GM18507 (cell line): ENCODE measurements around the gene ABAT.
"Not testable (repeated sequence)": the region's sequence is repeated elsewhere in the genome, so short reads cannot be mapped to it uniquely, and the experiment has no call there.

Source experiments
- DNase-seq: peaks from one replicate; pipeline ENCODE4 v3.0.0; 2011; ENCODE audit warnings: low read depth; ENCODE audit not compliant: insufficient read length; ENCODE audit errors: extremely low spot score
- FAIRE-seq: peaks from 2 replicates; lab custom pipeline; 2011; peaks lifted over from hg19 to GRCh38; lab: Jason Lieb, UNC

Gene ABAT

GRCh38 chr16:8647721-8648318 lies 26.6 kb upstream of the ABAT start:
- FAIRE-seq: no peak
- DNase-seq: no peak

GRCh38 chr16:8648877-8649276 lies 25.5 kb upstream of the ABAT start:
- DNase-seq (no peak), FAIRE-seq (no peak)

DNA sequence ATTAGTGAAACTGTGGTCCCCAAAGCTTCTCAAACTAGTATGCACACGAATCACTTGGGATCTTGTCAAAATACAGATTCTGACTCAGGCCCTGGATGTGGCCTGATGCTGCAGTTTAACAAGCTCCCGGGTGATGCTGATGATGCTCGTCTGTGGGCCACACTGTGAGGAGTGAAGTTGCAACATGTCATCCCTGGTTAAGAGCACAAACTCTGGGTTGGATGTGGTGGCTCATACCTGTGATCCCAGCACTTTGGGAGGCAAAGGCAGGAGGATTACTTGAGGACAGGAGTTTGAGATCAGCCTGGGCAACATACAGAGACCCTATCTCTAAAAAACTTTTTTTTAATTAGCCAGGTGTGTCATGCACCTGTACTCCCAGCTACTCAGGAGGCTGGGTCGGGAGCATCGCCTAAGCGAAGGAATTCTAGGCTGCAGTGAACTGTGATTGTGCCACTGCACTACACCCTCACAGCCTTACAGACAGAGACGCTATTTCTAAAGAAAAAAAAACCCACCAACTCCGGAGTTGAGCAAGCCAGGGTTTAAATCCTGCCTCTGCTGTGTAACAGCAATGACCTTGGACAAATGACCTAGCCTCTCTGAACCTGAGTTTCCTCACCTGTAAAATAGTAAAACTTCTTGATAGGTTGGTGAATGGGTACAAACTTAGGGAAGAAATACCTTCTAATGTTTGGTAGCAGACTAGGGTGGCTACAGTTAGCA lies 24.4 kb upstream of the ABAT start:
- DNase-seq (no peak), FAIRE-seq (no peak)

DNA sequence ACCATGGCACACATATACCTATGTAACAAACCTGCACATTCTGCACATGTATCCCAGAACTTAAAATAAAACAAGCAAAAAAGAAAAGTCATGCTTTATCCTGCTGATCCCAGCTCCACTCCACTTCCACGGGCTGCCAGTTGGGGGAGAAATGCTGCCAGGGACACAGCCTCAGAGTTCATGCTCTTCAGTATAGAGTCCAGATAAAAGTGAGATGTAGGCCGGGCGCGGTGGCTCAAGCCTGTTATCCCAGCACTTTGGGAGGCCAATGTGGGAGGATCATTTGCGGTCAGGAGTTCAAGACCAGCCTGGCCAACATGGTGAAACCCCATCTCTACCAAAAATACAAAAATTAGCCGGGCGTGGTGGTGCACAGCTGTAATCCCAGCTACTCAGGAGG lies 22.5 kb upstream of the ABAT start:
- not testable (repeated sequence) for DNase-seq, FAIRE-seq

GRCh38 chr16:8655184-8655717 lies 19.2 kb upstream of the ABAT start:
- FAIRE-seq: peak; percentile 81
- DNase-seq: peak; percentile 26

DNA sequence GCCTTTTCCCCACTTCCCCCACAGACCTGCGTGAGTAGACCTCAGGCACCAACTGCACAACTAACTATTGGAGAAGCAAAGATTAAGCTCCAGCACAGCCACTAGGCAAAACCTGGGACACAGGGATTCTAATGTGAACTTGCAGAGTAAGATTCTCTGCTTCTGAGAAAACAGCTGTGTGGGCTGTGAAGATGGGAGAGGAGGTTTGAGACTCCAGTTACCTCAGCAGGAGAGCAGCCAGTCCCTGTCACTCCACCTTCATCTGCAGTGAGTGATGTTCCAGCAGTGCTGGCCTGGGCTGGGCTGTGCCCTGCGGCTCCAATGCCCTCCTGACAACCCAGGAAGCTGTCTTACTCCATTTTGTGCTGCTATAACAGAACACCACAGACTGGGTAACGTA lies 18.0 kb upstream of the ABAT start:
- FAIRE-seq (no peak), DNase-seq (no peak)

- DNase-seq: peak; percentile 32
- FAIRE-seq: peak; percentile 33
Measured at GRCh38 chr16:8660841-8661301, 13.5 kb upstream of the ABAT start.

DNA sequence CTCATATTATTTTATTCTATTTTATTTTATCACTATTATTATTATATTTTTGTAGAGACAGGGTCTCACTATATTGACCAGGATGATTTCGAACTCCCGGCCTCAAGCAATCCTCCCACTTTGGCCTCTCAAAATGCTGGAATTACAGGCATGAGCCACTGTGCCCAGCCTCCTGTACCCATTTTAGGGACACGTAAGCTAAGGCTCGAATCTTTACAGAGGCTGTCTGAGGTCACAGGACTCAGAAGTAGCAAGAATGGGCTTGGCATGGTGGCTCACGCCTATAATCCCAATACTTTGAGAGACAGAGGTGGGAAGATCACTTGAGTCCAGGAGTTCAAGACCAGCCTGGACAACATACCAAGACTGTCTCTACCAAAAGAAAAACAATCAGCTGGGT lies 12.7 kb upstream of the ABAT start:
- no peak for DNase-seq
- FAIRE-seq: no peak

DNA sequence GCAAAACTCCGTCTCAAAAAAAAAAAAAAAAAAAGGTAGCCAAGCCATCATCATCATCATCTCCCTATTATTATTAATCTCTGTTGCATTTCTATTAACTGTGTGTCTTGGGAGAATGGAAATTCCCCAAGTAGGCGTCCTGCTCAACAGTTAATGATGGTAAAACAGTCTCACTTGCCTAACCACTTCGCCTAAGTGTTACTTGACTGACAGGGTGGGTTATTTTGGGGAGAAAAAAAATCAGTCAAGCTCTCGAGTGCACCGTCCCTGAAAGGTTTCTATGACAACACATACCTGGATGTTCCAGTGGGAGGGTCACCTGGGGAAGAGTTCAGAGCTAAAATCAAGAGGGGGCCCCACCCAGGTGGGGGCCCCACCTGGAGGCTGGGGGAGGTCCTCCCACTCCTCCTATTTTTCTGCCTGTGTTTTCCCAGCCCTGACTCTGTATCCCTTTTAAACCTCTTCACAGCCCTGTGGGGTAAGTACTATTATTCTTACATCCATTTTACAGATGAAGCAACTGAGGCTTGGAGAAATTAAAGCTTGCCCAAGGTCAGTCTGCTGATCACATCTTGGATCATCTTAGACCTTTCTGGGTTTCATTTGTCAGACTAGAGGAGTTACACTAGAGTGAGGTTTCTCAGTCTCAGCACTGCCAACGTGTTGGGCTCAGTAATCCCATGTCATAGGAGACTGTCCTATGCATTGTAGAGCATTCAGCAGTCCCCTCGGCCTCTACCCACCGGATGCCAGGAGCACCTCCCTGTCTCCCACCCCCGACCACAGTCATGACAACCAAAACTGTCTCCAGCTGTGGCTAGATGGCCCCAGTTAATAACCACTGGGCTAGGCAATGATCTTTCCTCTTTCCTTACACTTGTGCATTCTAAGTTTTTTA lies 11.0 kb upstream of the ABAT start:
- no peak for FAIRE-seq
- no peak for DNase-seq

GRCh38 chr16:8665529-8665928 lies 8.9 kb upstream of the ABAT start:
- FAIRE-seq (no peak), DNase-seq (no peak)

DNA sequence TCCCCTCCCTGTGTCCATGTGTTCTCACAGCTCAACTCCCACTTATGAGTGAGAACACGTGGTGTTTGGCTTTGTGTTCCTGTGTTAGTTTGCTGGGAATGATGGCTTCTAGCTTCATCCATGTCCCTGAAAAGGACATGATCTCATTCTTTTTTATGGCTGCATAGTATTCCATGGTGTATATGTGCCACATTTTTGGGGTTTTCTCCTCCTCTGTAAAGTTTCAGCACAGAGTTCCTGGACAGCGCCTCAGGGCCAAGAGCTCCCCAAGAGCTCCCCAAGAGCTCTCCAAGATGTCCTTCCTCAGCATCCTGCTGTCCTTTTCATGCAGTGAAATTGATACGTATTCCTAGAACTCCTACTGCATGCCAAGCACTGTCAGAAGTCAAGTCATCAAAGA lies 6.9 kb upstream of the ABAT start:
- DNase-seq: no peak
- no peak for FAIRE-seq

DNA sequence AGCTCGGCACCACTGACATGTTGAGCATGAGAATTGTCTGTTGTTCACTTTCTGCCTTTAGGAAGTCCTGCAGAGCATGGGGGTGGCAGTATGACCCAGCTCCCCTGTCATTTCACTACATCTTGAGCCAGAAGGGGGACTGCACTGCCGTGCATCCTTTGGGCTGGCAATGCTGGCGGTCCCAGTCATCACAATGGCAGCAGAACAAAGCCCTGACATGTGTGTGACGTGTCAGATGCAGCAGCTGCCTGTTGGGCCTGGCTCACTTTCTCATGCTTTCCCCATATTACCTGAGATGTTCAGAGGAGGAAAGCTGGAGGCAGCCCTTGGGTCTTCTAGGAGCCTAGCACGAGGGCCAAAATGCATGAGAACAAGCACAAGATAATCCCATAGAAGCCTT lies 6.3 kb upstream of the ABAT start:
- DNase-seq (no peak), FAIRE-seq (no peak)

GRCh38 chr16:8669481-8669880 lies 4.9 kb upstream of the ABAT start:
- FAIRE-seq (no peak), DNase-seq (no peak)

- FAIRE-seq: no peak
- no peak for DNase-seq
Measured at GRCh38 chr16:8670014-8670560, 4.3 kb upstream of the ABAT start.

GRCh38 chr16:8673611-8674412 lies 605 bp upstream of the ABAT start:
- DNase-seq (no peak), FAIRE-seq (no peak)

DNA sequence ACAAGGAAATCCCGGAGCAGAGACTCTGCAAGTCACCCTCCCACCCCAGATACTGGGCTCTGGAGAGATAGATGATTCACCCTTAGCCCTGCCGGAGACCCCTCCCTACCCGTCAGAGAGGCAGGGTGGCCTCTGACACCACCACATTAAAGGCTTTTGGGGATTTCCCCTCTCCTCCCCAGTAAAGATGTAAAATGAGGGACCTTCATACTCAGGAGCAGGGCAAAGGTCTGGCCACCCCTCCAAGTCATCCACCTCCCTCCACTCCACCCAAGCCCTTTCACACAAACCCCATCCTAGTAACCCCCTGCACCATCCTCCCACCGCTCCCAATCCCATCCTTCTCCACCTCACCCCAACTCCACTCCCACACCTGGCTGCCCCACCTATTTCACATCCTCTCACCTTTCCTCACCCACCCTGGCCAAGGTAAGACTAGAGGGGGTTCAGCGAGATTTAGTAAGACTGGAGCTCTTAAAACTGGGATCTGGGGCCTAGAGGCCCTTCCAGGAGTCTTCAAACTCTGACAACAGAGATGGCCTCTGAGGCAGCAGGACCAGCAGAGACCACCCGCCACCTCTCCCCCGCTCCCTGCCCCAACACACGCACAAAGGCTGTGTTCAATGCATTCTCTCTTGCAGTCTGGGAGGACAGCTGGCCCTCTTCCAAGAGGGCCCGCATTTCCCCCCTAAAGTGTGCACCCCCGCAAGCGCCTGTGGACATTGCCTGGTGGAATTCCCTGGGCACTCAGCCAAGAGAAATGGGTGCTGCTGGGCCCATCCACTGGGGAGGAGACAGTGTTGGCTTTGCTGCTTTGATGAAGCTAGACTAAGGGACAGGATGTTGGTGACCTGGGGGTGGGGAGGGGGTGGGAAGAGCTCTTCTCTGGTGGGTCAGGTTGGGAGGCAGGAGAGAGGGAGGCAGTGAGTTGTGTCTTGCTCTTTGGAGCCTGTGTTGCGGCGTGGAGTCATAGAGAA lies 1.1 kb downstream of the ABAT start:
- FAIRE-seq (no peak), DNase-seq (no peak)

DNA sequence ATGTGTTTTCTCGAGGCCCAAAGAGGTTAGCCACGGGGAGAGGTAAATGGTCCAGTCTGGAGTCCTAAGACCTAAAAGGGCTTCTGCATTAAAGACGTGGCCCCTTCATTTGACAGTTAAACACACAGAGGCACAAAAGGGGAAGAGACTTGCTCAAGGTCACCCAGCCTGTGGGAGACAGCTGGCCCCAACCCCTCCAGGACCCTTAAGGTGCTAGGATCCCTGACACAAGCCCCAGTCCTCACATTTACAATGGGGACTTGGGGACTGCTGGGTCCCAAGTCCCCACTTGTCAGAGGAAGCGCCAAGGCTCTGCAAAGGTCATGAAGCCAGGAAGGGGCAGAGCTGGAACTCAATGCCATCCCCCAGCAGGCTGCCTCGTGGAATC lies 1.7 kb downstream of the ABAT start:
- FAIRE-seq: no peak

GRCh38 chr16:8676737-8677375 lies 2.4 kb downstream of the ABAT start:
- no peak for DNase-seq
- no peak for FAIRE-seq

More for the DNA sequence above, 1.7 kb downstream of the ABAT start:
- no peak for DNase-seq
